ENCODE measurements around the gene ZNF473. TPM values are rescaled to one million over a fixed set of nuclear protein-coding genes. Genes with fewer than 3 reads are reported as not detected.

Gene ZNF473
- total RNA-seq, 1 experiment from 2014 or later: 19.0 TPM

DNA sequence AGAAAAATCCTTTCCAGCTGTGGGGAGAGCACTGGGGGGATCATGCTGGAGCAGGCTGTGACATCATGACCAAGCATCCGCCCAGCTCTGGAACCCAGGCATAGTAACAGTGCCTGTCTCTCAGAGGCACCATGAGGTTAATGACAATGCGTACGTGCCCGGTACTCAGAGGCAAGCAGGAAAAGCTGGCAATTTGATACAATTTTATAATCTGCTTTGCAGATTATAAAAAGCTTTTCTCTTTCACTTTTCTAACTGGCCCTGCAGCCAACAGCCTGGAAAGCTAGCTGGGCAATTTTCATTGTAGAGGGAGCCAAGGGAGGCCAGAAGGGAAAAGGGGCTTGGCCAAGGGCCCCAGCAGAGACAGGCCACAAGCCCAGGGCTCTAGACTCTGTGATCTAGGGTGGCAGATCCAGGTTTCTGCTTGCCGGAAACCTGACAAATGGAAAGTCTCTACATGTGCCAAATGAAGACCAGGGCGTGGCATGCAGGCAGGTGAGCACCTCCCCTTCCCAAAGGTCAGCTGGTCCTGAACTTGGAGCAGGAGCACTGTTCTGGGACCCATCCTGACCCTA lies 23.3 kb upstream of the ZNF473 start:
- Histone ChIP-seq H3K14ac (ENCODE audit: insufficient read depth, low read length) (no peak overlapping the region), H3K4me2 (ENCODE audit: insufficient read depth, insufficient read length, low read length) (no peak overlapping the region), H3T11ph (ENCODE audit: low read length) (no peak overlapping the region), H2BK120ac (ENCODE audit: low read depth, low read length, poor library complexity, severe bottlenecking) (no peak overlapping the region), H4K8ac (replicated peaks; ENCODE audit: insufficient read length, low read depth, low read length) (no peak overlapping the region), H2BK15ac (ENCODE audit: low read depth, low read length) (no peak overlapping the region), H2BK20ac (ENCODE audit: low read depth, low read length, poor library complexity, severe bottlenecking) (no peak overlapping the region), H3K56ac (ENCODE audit: insufficient read length, low read depth, low read length) (no peak overlapping the region), H3K9ac (ENCODE audit: extremely low read depth, insufficient read length, low read length) (no peak overlapping the region), H4K20me1 (ENCODE audit: control insufficient read depth, insufficient read depth, insufficient read length) (no peaks in the 10 kb centered on the region), H2AK5ac (ENCODE audit: insufficient read length, low read length) (no peak overlapping the region), H2BK5ac (ENCODE audit: insufficient read length, low read length) (no peak overlapping the region), H3K27me3 (ENCODE audit: insufficient read depth, low read length) (no peaks in the 10 kb centered on the region), H3K4me1 (ENCODE audit: insufficient read depth, low read length) (no peaks in the 10 kb centered on the region), H3K23me2 (ENCODE audit: insufficient read length, low read depth, low read length, poor library complexity, severe bottlenecking) (no peaks in the 10 kb centered on the region), H4K5ac (ENCODE audit: insufficient read length, low read depth, low read length) (no peak overlapping the region), H3K9me3 (ENCODE audit: control insufficient read depth, low read depth, low read length) (no peaks in the 10 kb centered on the region), H3K79me1 (ENCODE audit: insufficient read depth, low read depth, low read length, poor library complexity, severe bottlenecking) (no peaks in the 10 kb centered on the region), H2BK12ac (ENCODE audit: insufficient read length, low read depth, low read length) (no peak overlapping the region), H3K18ac (ENCODE audit: insufficient read length, low read depth, low read length) (no peak overlapping the region), H3K4ac (ENCODE audit: low read depth, low read length) (no peak overlapping the region), H3K79me2 (ENCODE audit: insufficient read depth, low read length) (no peaks in the 10 kb centered on the region), H4K91ac (ENCODE audit: insufficient read length, low read depth, low read length) (no peak overlapping the region), H2AFZ (ENCODE audit: low read length) (no peak overlapping the region), H3K27ac (ENCODE audit: insufficient read length, low read depth, low read length) (no peak overlapping the region), H3K23ac (ENCODE audit: insufficient read length, low read depth, low read length) (no peak overlapping the region)
- H3K4me1 Mint-ChIP-seq: no peaks in the 10 kb centered on the region
- TF ChIP-seq, protein P1, sequence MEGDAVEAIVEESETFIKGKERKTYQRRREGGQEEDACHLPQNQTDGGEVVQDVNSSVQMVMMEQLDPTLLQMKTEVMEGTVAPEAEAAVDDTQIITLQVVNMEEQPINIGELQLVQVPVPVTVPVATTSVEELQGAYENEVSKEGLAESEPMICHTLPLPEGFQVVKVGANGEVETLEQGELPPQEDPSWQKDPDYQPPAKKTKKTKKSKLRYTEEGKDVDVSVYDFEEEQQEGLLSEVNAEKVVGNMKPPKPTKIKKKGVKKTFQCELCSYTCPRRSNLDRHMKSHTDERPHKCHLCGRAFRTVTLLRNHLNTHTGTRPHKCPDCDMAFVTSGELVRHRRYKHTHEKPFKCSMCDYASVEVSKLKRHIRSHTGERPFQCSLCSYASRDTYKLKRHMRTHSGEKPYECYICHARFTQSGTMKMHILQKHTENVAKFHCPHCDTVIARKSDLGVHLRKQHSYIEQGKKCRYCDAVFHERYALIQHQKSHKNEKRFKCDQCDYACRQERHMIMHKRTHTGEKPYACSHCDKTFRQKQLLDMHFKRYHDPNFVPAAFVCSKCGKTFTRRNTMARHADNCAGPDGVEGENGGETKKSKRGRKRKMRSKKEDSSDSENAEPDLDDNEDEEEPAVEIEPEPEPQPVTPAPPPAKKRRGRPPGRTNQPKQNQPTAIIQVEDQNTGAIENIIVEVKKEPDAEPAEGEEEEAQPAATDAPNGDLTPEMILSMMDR (conservative IDR thresholded peaks at IDR 0.05): no peak
- H3K27ac Mint-ChIP-seq: peak overlapping the region in 1 of 3 experiments; percentile 52; a peak in 1 of 7 replicates
- WGBS (ENCODE audit: extremely low coverage, insufficient read length, low lambda C conversion rate): no CpG with 5 or more reads among the region's 6 CpGs
- no peaks in the 10 kb centered on the region for H3K27me3 Mint-ChIP-seq (ENCODE audit: low read depth)
- no peak overlapping the region for H3K4me3 Mint-ChIP-seq
- H3K36me3 Mint-ChIP-seq (ENCODE audit: insufficient read depth in 1 of 3, low read depth in 3 of 3): peaks cover 10 to 44% (median 33%) of the 10 kb centered on the region in 3 experiments
- H3K9me3 Mint-ChIP-seq: no peaks in the 10 kb centered on the region
- DNase-seq: no peak
